Fibroblast of lung (primary cell): Measurements from ENCODE around the gene TLCD3B. TPM values are rescaled to one million over a fixed set of nuclear protein-coding genes. Genes with fewer than 3 reads are reported as not detected.

Experiments used
- DNase-seq, 2 donors: peaks; one replicate each; pipeline versions ENCODE4 v3.0.0 to v3.0.0-alpha.2; 2010; ENCODE audit warnings: low read depth in 2 of 2
- H2AFZ ChIP-seq: 2 replicates; pipeline ENCODE4 v1.5.1; 2012; ENCODE audit warnings: low read length, control low read depth, inconsistent platforms
- H3K27ac ChIP-seq: 2 replicates; pipeline ENCODE4 v1.5.1; 2011; ENCODE audit warnings: low read length, control low read depth; ENCODE audit not compliant: insufficient read depth
- H3K27me3 ChIP-seq: 2 replicates; pipeline ENCODE4 v1.5.1; 2011; ENCODE audit warnings: mild to moderate bottlenecking, low read length; ENCODE audit not compliant: control insufficient read depth, insufficient read depth
- H3K36me3 ChIP-seq: 2 replicates; pipeline ENCODE4 v1.5.1; 2011; ENCODE audit warnings: low read length; ENCODE audit not compliant: control insufficient read depth, insufficient read depth
- H3K4me1 ChIP-seq: 2 replicates; pipeline ENCODE4 v1.5.1; 2011; ENCODE audit warnings: low read length; ENCODE audit not compliant: control insufficient read depth, insufficient read depth; ENCODE audit errors: extremely low read depth
- H3K4me2 ChIP-seq: 2 replicates; pipeline ENCODE4 v1.5.1; 2011; ENCODE audit warnings: low read length, control low read depth; ENCODE audit not compliant: insufficient read depth; ENCODE audit errors: extremely low read depth
- H3K4me3 ChIP-seq, 4 experiments: fragments of 200-600 bp in 1 of 4; sonication (generic) in 1 of 4; replicated peaks in 1 of 4; 2 replicates each; pipeline ENCODE4 v1.5.1; 2011 to 2016; ENCODE audit warnings: low read length in 4 of 4, low read depth in 3 of 4, mild to moderate bottlenecking in 3 of 4, control low read depth in 2 of 4, inconsistent platforms in 1 of 4, mixed read lengths in 1 of 4; ENCODE audit not compliant: insufficient read depth in 1 of 4; ENCODE audit errors: control extremely low read depth in 1 of 4
- H3K79me2 ChIP-seq: 2 replicates; pipeline ENCODE4 v1.5.1; 2012; ENCODE audit warnings: mild to moderate bottlenecking, low read length, inconsistent platforms; ENCODE audit not compliant: control insufficient read depth, insufficient read depth
- H3K9ac ChIP-seq: 2 replicates; pipeline ENCODE4 v1.5.1; 2011; ENCODE audit warnings: mild to moderate bottlenecking, low read length, control low read depth; ENCODE audit not compliant: insufficient read depth
- H3K9me3 ChIP-seq: 2 replicates; pipeline ENCODE4 v1.5.1; 2012; ENCODE audit warnings: low read depth, low read length; ENCODE audit not compliant: control insufficient read depth, insufficient read depth
- H4K20me1 ChIP-seq: 2 replicates; pipeline ENCODE4 v1.5.1; 2011; ENCODE audit warnings: low read length; ENCODE audit not compliant: control insufficient read depth, insufficient read depth; ENCODE audit errors: extremely low read depth
- EZH2 ChIP-seq: IDR thresholded peaks from 2 replicates; pipeline ENCODE4 v1.5.1; 2012; ENCODE audit warnings: low read length, control low read depth, mild to moderate bottlenecking; ENCODE audit errors: missing control alignments
- polyA plus RNA-seq, 2 donors: library from polyadenylated mRNA; depleted of rRNA in 1 of 2; stranded (reverse) in 1 of 2; unstranded in 1 of 2; fragments of >200 nt; gene quantifications; 2 replicates each; pipeline ENCODE4 v1.2.1, GENCODE V29; 2011 to 2012; ENCODE audit warnings: missing spikeins in 1 of 2
- total RNA-seq: library from RNA; depleted of rRNA; stranded (reverse); fragments of >200 nt; gene quantifications from 2 replicates; pipeline ENCODE4 v1.2.1, GENCODE V29; 2014
- TF ChIP-seq, protein P1 (sequence below), 2 donors: IDR thresholded peaks in 1 of 2; conservative IDR thresholded peaks in 1 of 2; 1 replicate in 1 of 2; 2 replicates in 1 of 2; pipeline ENCODE4 v1.5.1; 2011 to 2012; ENCODE audit warnings: low read length in 2 of 2, control low read depth in 1 of 2, inconsistent platforms in 1 of 2, low read depth in 1 of 2, mild to moderate bottlenecking in 1 of 2

Gene TLCD3B
- total and polyA plus RNA-seq, 2 donors (not counting 1 experiment from before 2014, with no cell fraction given): not detected

DNA sequence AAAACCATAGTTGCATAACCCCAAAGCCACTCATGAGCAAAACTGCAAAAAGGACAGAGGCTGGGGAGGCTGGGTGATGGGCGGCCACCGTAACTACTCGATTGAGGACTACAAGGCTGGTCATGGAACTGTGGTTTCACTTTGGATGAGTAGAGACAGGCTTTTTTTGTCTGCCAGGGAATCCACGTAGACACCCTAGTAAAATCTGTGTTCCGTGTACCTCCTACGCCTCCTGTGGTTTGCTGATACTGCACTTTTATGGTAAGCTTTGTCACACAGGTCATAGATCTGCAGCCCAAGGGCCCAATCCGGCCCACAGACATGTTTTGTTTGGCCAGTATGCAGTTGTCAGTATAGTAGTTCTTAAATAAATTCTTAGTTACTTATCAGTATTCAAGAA is 2.2 kb upstream of the TLCD3B start:
- Histone ChIP-seq H3K4me1 (peaks cover 2% of the 10 kb centered on the region), H3K9me3 (no peaks in the 10 kb centered on the region), H3K79me2 (no peaks in the 10 kb centered on the region), H4K20me1 (no peaks in the 10 kb centered on the region), H3K9ac (no peak overlapping the region), H3K4me3 (no peak overlapping the region), H3K27me3 (peaks cover 27% of the 10 kb centered on the region), H3K36me3 (no peaks in the 10 kb centered on the region), H3K4me2 (no peak overlapping the region), H2AFZ (no peak overlapping the region), H3K27ac (no peak overlapping the region)
- peak in 1 of 2 donors; percentile 23 for DNase-seq
- TF ChIP-seq, protein P1, sequence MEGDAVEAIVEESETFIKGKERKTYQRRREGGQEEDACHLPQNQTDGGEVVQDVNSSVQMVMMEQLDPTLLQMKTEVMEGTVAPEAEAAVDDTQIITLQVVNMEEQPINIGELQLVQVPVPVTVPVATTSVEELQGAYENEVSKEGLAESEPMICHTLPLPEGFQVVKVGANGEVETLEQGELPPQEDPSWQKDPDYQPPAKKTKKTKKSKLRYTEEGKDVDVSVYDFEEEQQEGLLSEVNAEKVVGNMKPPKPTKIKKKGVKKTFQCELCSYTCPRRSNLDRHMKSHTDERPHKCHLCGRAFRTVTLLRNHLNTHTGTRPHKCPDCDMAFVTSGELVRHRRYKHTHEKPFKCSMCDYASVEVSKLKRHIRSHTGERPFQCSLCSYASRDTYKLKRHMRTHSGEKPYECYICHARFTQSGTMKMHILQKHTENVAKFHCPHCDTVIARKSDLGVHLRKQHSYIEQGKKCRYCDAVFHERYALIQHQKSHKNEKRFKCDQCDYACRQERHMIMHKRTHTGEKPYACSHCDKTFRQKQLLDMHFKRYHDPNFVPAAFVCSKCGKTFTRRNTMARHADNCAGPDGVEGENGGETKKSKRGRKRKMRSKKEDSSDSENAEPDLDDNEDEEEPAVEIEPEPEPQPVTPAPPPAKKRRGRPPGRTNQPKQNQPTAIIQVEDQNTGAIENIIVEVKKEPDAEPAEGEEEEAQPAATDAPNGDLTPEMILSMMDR (conservative IDR thresholded peaks at IDR 0.05 in 1 of 2, IDR thresholded peaks at IDR 0.05 in 1 of 2; ENCODE audit: low read depth in 1 of 2, low read length in 2 of 2): no peak
- TF ChIP-seq EZH2: no peak

DNA sequence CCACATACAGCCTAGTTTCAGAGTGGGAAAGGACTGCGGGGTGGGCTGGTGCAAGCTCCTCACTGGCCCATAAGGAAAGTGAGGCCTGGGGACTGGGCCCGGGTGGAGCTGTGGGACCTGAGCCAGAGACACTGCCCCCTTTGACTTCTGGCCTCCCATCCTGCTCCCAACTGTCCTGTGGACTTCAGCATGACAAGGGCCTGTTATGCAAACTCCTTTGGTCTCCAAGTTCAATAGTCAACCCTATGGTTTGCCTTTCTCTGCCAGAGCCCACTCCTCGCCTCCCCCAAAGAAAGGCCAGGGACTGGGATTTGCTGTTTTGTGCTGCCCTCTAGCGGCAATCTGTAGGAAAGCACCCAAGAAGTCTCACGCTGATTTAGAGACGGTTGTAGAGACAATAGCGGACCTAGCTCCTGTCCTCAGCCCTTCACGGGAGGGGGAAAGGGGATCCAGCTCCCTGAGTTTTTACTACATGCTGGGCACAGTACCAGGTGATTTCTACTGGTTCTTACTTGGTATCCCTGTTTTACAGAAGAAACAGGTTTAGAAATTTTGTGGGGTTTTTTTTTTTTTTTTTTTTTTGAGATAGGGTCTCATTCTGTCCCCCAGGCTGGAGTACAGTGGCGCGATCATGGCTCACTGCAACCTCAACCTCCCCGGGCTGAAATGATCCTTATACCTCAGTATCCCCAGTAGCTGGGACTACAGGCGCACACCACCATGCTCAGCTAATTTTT is 1.2 kb upstream of the TLCD3B start:
- no peak overlapping the region for H2AFZ ChIP-seq
- peak; percentile 42 to 70 for DNase-seq
- H3K4me3 ChIP-seq: no peak overlapping the region
- H3K79me2 ChIP-seq: no peaks in the 10 kb centered on the region
- H3K9ac ChIP-seq: no peak overlapping the region
- H3K27me3 ChIP-seq: peaks cover 36% of the 10 kb centered on the region
- H3K27ac ChIP-seq: no peak overlapping the region
- no peak for TF ChIP-seq EZH2
- TF ChIP-seq, protein P1 (conservative IDR thresholded peaks at IDR 0.05 in 1 of 2, IDR thresholded peaks at IDR 0.05 in 1 of 2; ENCODE audit: low read depth in 1 of 2, low read length in 2 of 2): peak; percentile 82 to 91
- H3K9me3 ChIP-seq: no peaks in the 10 kb centered on the region
- H3K36me3 ChIP-seq: no peaks in the 10 kb centered on the region
- H3K4me1 ChIP-seq: peaks cover 2% of the 10 kb centered on the region
- no peaks in the 10 kb centered on the region for H4K20me1 ChIP-seq
- H3K4me2 ChIP-seq: no peak overlapping the region

DNA sequence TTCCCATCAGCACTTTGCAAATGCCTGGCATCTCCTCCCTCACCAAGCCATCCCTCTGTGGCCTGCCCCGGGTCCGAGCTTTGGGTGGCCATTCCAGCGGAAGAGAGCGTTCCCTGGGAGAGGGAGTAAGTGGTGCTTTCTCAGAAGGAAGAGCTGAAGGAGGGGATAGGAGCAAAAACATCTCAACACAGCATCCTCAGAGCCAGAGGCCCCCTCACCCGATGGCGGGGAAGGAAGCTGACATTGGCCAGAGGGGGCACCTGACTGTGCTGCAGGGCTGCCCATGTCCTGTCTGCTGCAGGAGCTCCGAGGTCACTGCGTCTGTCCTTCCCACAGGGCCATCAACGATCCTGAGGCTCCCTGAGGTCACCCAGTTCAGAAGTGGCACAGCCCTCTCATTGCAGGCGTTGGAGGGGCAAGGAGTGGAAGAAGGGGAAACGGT is 427 bp upstream of the TLCD3B start:
- H3K9ac ChIP-seq: no peak overlapping the region
- H3K27ac ChIP-seq: no peak overlapping the region

More for the DNA sequence above, 427 bp upstream of the TLCD3B start:
- Histone ChIP-seq H3K79me2 (no peaks in the 10 kb centered on the region), H3K9me3 (no peaks in the 10 kb centered on the region), H3K4me3 (no peak overlapping the region), H3K27me3 (peaks cover 37% of the 10 kb centered on the region), H3K4me1 (peaks cover 2% of the 10 kb centered on the region), H3K4me2 (no peak overlapping the region), H3K36me3 (no peaks in the 10 kb centered on the region), H4K20me1 (no peaks in the 10 kb centered on the region), H2AFZ (no peak overlapping the region)
- TF ChIP-seq, protein P1 (conservative IDR thresholded peaks at IDR 0.05 in 1 of 2, IDR thresholded peaks at IDR 0.05 in 1 of 2; ENCODE audit: low read depth in 1 of 2, low read length in 2 of 2): no peak
- peak; percentile 89 for TF ChIP-seq EZH2
- DNase-seq: no peak
